Measurements from ENCODE around the gene RXFP3.
"Not testable (repeated sequence)": the region's sequence is repeated elsewhere in the genome, so short reads cannot be mapped to it uniquely, and the experiment has no call there.

Gene RXFP3

DNA sequence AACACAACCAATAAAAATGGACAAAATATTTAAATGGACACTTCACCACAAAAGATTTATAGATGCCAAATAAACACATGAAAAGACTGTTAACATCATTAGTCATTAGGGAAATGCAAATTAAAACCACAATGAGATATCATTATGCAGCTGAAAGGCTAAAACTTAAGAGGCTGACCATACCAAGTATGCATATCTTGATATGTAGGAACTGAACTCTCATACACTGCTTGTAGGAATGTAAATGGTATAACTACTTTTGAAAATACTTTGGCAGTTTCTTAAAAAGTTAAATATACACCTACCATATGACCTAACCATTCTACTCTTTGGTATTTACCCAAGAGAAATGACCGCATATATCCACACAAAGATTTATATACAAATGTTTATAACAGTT is 30.8 kb upstream of the RXFP3 start:
- no CpG with 5 or more reads among the region's 1 CpG for whole genome bisulfite sequencing (ENCODE audit: extremely low coverage, insufficient coverage, low lambda C conversion rate)
- H2BK120ac ChIP-seq (ENCODE audit: low read depth, low read length), result no peak overlapping the region

DNA sequence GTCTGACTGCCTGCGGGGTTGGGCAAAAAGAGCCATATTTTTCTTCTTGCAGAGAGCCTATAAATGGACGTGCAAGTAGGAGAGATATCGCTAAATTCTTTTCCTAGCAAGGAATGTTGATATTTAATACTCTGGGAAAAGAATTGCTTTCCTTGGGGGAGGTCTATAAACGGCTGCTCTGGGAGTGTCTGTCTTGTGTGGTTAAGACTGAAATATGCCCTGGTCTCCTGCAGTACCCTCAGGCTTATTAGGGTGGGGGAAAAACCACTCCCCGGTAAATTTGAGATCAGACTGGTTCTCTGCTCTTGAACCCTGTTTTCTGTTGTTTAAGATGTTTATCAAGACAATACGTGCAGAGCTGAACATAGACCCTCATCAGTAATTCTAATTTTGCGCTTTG is 29.9 kb upstream of the RXFP3 start:
- H3K36me3 ChIP-seq (ENCODE audit: control insufficient read depth, insufficient read depth, low read length); H3K27me3 ChIP-seq (ENCODE audit: insufficient read depth, low read length, poor library complexity); H3K4me2 ChIP-seq (ENCODE audit: low read length); H2BK120ac ChIP-seq (ENCODE audit: low read depth, low read length); H2AK5ac ChIP-seq (ENCODE audit: low read length); H2BK5ac ChIP-seq (ENCODE audit: low read length); H3K56ac ChIP-seq (ENCODE audit: low read length); H3K18ac ChIP-seq (ENCODE audit: low read length); H4K8ac ChIP-seq (ENCODE audit: low read depth, low read length); H3K79me2 ChIP-seq (ENCODE audit: control insufficient read depth, insufficient read depth, low read length); H3K4me3 ChIP-seq (ENCODE audit: low read length); H3K4me1 ChIP-seq (ENCODE audit: control insufficient read depth, low read depth, low read length); H3K4ac ChIP-seq (ENCODE audit: low read depth, low read length); H3K9ac ChIP-seq (ENCODE audit: low read length); H3K23ac ChIP-seq (ENCODE audit: low read length); H3K27ac ChIP-seq (ENCODE audit: low read depth, low read length); H2BK15ac ChIP-seq (replicated peaks; ENCODE audit: low read depth); H3K79me1 ChIP-seq (ENCODE audit: low read length); H4K5ac ChIP-seq (ENCODE audit: low read length): not testable (repeated sequence)
- WGBS (ENCODE audit: extremely low coverage, insufficient coverage, low lambda C conversion rate), result no CpG with 5 or more reads among the region's 7 CpGs
- DNase-seq, result peak; percentile 33

More for the DNA sequence above, 30.8 kb upstream of the RXFP3 start:
- DNase-seq, result no peak
- H3K23ac ChIP-seq (ENCODE audit: low read length), result no peak overlapping the region
- no peaks in the 10 kb centered on the region for H3K4me1 ChIP-seq (ENCODE audit: control insufficient read depth, low read depth, low read length)
- H2AK5ac ChIP-seq (ENCODE audit: low read length), result no peak overlapping the region
- no peak overlapping the region for H3K4ac ChIP-seq (ENCODE audit: low read depth, low read length)
- no peaks in the 10 kb centered on the region for H3K79me2 ChIP-seq (ENCODE audit: control insufficient read depth, insufficient read depth, low read length)
- H3K4me3 ChIP-seq (ENCODE audit: low read length), result no peak overlapping the region
- H3K4me2 ChIP-seq (ENCODE audit: low read length), result no peak overlapping the region
- H3K56ac ChIP-seq (ENCODE audit: low read length), result no peak overlapping the region
- no peaks in the 10 kb centered on the region for H3K79me1 ChIP-seq (ENCODE audit: low read length)
- H3K18ac ChIP-seq (ENCODE audit: low read length), result no peak overlapping the region
- no peak overlapping the region for H4K5ac ChIP-seq (ENCODE audit: low read length)
- H3K27me3 ChIP-seq (ENCODE audit: insufficient read depth, low read length, poor library complexity), result no peaks in the 10 kb centered on the region
- no peak overlapping the region for H3K27ac ChIP-seq (ENCODE audit: low read depth, low read length)
- no peaks in the 10 kb centered on the region for H3K36me3 ChIP-seq (ENCODE audit: control insufficient read depth, insufficient read depth, low read length)
- H2BK5ac ChIP-seq (ENCODE audit: low read length), result no peak overlapping the region
- no peak overlapping the region for H2BK15ac ChIP-seq (replicated peaks; ENCODE audit: low read depth)
- no peak overlapping the region for H4K8ac ChIP-seq (ENCODE audit: low read depth, low read length)
- H3K9ac ChIP-seq (ENCODE audit: low read length), result no peak overlapping the region

DNA sequence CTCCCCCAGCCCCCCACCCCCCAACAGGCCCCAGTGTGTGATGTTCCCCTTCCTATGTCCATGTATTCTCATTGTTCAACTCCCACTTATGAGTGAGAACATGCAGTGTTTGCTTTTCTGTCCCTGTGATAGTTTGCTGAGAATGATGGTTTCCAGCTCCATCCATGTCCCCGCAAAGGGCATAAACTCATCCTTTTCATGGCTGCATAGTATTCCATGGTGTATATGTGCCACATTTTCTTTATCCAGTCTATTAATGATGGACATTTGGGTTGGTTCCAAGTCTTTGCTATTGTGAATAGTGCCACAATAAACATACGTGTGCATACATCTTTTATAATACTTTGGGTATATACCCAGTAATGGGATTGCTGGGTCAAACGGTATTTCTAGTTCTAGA is 21.3 kb upstream of the RXFP3 start:
- not testable (repeated sequence) for H2BK15ac ChIP-seq (replicated peaks; ENCODE audit: low read depth); H3K4me2 ChIP-seq (ENCODE audit: low read length); H3K79me1 ChIP-seq (ENCODE audit: low read length); H3K36me3 ChIP-seq (ENCODE audit: control insufficient read depth, insufficient read depth, low read length); H2BK120ac ChIP-seq (ENCODE audit: low read depth, low read length); H3K27ac ChIP-seq (ENCODE audit: low read depth, low read length); H3K9ac ChIP-seq (ENCODE audit: low read length); H3K4me1 ChIP-seq (ENCODE audit: control insufficient read depth, low read depth, low read length); H3K4ac ChIP-seq (ENCODE audit: low read depth, low read length); H3K27me3 ChIP-seq (ENCODE audit: insufficient read depth, low read length, poor library complexity); H2BK5ac ChIP-seq (ENCODE audit: low read length); DNase-seq; H4K8ac ChIP-seq (ENCODE audit: low read depth, low read length); H2AK5ac ChIP-seq (ENCODE audit: low read length); H3K56ac ChIP-seq (ENCODE audit: low read length); H4K5ac ChIP-seq (ENCODE audit: low read length); H3K4me3 ChIP-seq (ENCODE audit: low read length); H3K79me2 ChIP-seq (ENCODE audit: control insufficient read depth, insufficient read depth, low read length); H3K18ac ChIP-seq (ENCODE audit: low read length); H3K23ac ChIP-seq (ENCODE audit: low read length)
- WGBS (ENCODE audit: extremely low coverage, insufficient coverage, low lambda C conversion rate), result no CpG with 5 or more reads among the region's 3 CpGs

DNA sequence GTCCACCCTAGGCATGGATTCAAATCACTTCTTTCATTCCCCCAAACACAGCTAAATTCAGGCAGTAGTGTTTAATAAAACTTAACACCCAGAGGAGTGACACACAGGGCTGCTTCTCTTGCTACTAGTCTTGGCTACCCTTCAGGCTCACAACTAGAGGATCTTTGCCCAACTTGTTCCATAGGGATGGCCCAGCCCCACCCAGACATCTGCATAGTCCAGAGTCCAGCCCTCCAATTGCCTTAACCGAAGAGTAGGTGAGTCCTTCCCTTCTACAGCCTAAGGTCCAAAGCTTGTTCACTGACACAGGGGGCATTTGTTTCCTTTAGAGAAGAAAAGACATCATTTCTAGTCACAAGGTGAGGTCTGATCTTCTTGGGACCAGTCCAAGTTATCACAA is 15.2 kb upstream of the RXFP3 start:
- Histone ChIP-seq H3K36me3 (ENCODE audit: control insufficient read depth, insufficient read depth, low read length) (no peaks in the 10 kb centered on the region), H3K4me1 (ENCODE audit: control insufficient read depth, low read depth, low read length) (no peaks in the 10 kb centered on the region), H2BK5ac (ENCODE audit: low read length) (no peak overlapping the region), H3K27me3 (ENCODE audit: insufficient read depth, low read length, poor library complexity) (no peaks in the 10 kb centered on the region), H3K27ac (ENCODE audit: low read depth, low read length) (no peak overlapping the region), H3K79me2 (ENCODE audit: control insufficient read depth, insufficient read depth, low read length) (no peaks in the 10 kb centered on the region), H3K79me1 (ENCODE audit: low read length) (no peaks in the 10 kb centered on the region), H3K18ac (ENCODE audit: low read length) (no peak overlapping the region), H3K4me3 (ENCODE audit: low read length) (no peak overlapping the region), H4K5ac (ENCODE audit: low read length) (no peak overlapping the region), H3K56ac (ENCODE audit: low read length) (no peak overlapping the region), H3K9ac (ENCODE audit: low read length) (no peak overlapping the region), H4K8ac (ENCODE audit: low read depth, low read length) (no peak overlapping the region), H3K4ac (ENCODE audit: low read depth, low read length) (no peak overlapping the region), H2BK15ac (replicated peaks; ENCODE audit: low read depth) (no peak overlapping the region), H3K23ac (ENCODE audit: low read length) (no peak overlapping the region), H3K4me2 (ENCODE audit: low read length) (no peak overlapping the region), H2BK120ac (ENCODE audit: low read depth, low read length) (no peak overlapping the region), H2AK5ac (ENCODE audit: low read length) (no peak overlapping the region)
- no peak for DNase-seq
- no CpG with 5 or more reads among the region's 1 CpG for WGBS (ENCODE audit: extremely low coverage, insufficient coverage, low lambda C conversion rate)

DNA sequence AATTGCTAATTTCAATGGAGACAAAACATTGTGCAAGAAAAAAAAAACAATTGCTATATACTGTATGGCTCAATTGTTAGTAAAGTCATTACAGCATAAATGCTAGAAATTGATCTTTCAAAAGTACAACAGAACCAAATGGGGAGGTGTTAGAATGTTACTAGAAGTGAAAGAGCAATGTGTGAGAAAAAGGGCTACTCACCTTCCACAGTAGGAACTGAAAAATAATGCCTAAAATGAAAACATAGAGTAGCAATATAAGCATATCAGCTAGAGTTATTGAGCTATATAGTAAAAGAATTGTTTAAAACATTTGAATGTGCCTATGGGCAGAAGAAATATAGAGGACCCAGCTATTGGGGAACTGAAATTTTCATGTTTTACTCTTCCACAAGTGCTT is 10.9 kb upstream of the RXFP3 start:
- Histone ChIP-seq H3K4me1 (ENCODE audit: control insufficient read depth, low read depth, low read length) (peaks cover 8% of the 10 kb centered on the region), H3K4me2 (ENCODE audit: low read length) (no peak overlapping the region), H3K4me3 (ENCODE audit: low read length) (no peak overlapping the region), H3K27me3 (ENCODE audit: insufficient read depth, low read length, poor library complexity) (no peaks in the 10 kb centered on the region), H3K4ac (ENCODE audit: low read depth, low read length) (no peak overlapping the region), H3K79me2 (ENCODE audit: control insufficient read depth, insufficient read depth, low read length) (no peaks in the 10 kb centered on the region), H3K27ac (ENCODE audit: low read depth, low read length) (no peak overlapping the region), H3K18ac (ENCODE audit: low read length) (no peak overlapping the region), H2BK5ac (ENCODE audit: low read length) (no peak overlapping the region), H3K56ac (ENCODE audit: low read length) (no peak overlapping the region), H2BK120ac (ENCODE audit: low read depth, low read length) (no peak overlapping the region), H3K9ac (ENCODE audit: low read length) (no peak overlapping the region), H2BK15ac (replicated peaks; ENCODE audit: low read depth) (no peak overlapping the region), H3K23ac (ENCODE audit: low read length) (no peak overlapping the region), H2AK5ac (ENCODE audit: low read length) (no peak overlapping the region), H4K5ac (ENCODE audit: low read length) (no peak overlapping the region), H3K36me3 (ENCODE audit: control insufficient read depth, insufficient read depth, low read length) (no peaks in the 10 kb centered on the region), H3K79me1 (ENCODE audit: low read length) (no peaks in the 10 kb centered on the region), H4K8ac (ENCODE audit: low read depth, low read length) (no peak overlapping the region)
- no peak for DNase-seq

DNA sequence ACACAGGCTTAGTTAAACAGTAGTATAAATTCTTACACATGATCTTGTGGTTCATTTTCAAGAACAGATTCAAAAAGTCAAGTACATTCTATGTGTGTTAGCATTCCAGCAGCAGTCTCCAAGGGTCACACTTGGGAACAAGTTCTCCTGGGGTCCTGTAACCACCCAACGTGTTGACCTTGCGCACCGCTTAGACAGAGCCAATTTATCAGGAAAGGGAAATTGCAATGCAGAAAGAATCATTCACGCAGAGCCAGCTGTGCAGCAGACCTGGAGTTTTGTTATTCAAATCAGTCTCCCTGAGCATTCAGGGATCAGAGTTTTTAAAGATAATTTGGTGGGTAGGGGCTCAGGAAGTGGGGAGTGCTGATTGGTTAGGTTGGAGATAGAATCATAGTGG is 8.5 kb upstream of the RXFP3 start:
- WGBS (ENCODE audit: extremely low coverage, insufficient coverage, low lambda C conversion rate), result no CpG with 5 or more reads among the region's 4 CpGs
- no peak overlapping the region for H4K8ac ChIP-seq (ENCODE audit: low read depth, low read length)
- no peak overlapping the region for H4K5ac ChIP-seq (ENCODE audit: low read length)
- no peaks in the 10 kb centered on the region for H3K36me3 ChIP-seq (ENCODE audit: control insufficient read depth, insufficient read depth, low read length)
- no peak overlapping the region for H3K18ac ChIP-seq (ENCODE audit: low read length)
- H3K4ac ChIP-seq (ENCODE audit: low read depth, low read length), result no peak overlapping the region
- H3K23ac ChIP-seq (ENCODE audit: low read length), result no peak overlapping the region
- no peak overlapping the region for H3K27ac ChIP-seq (ENCODE audit: low read depth, low read length)
- no peak overlapping the region for H3K56ac ChIP-seq (ENCODE audit: low read length)
- no peaks in the 10 kb centered on the region for H3K79me1 ChIP-seq (ENCODE audit: low read length)
- no peak overlapping the region for H2BK120ac ChIP-seq (ENCODE audit: low read depth, low read length)
- H3K9ac ChIP-seq (ENCODE audit: low read length), result no peak overlapping the region
- no peaks in the 10 kb centered on the region for H3K27me3 ChIP-seq (ENCODE audit: insufficient read depth, low read length, poor library complexity)
- H3K79me2 ChIP-seq (ENCODE audit: control insufficient read depth, insufficient read depth, low read length), result no peaks in the 10 kb centered on the region
- no peak overlapping the region for H3K4me3 ChIP-seq (ENCODE audit: low read length)
- H2BK15ac ChIP-seq (replicated peaks; ENCODE audit: low read depth), result no peak overlapping the region
- H2AK5ac ChIP-seq (ENCODE audit: low read length), result no peak overlapping the region
- no peak overlapping the region for H3K4me2 ChIP-seq (ENCODE audit: low read length)
- DNase-seq, result no peak
- no peak overlapping the region for H2BK5ac ChIP-seq (ENCODE audit: low read length)
- peaks cover 13% of the 10 kb centered on the region for H3K4me1 ChIP-seq (ENCODE audit: control insufficient read depth, low read depth, low read length)
